HG03135 (cell line): ENCODE results near the gene IL4R.

Experiments used
- ATAC-seq: cut with Tn5 transposase; IDR thresholded peaks from one replicate; pipeline ENCODE4 v1.9.1; 2021; ENCODE audit warnings: mild to moderate bottlenecking, moderate library complexity; ENCODE audit not compliant: unreplicated experiment

Gene IL4R

DNA sequence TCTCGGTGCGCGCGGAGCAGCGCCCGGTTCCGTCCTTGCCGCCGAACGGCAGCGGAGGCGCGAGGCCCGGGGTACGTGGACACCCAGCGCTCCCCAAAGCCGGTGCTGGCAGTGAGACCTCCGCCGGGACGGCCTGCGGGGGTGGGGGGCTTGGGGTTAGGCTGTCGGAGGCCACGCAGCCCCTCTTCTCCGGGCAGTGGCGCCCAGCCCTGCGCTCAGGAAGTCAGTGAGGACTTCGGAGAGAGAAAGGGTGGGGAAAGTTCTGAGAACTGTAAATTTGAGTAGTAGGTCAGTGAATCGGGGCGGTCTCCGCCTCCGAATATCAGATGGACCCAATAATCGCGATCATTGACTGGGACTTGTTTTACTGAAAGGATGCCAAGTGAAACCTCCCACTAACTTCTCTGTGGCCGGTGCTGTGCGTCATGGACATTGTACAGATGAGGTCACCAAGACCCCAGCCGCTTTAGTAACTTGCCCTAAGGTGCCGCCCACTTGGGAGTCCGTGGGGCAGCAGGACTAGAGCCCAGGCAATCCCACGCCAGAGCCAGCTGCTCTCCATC lies 468 bp downstream of the IL4R start:
- peak; percentile 24 for ATAC-seq

DNA sequence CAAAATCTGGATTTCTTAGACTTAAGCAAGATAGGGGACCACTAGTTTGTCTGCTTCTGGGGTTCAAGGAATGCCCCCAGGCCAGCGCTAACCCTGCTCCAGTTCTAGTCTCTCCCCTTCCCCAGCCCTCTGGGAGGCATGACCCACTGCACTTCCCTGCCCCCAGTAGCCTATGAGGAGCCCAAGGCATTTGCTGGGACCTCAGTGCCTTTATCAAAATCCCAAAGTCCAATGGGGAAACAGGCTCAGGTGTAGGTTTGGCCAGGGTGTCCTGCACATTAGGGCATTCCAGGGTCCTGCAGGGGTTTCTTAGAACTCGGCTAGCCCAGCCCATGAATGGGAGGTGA lies 1.2 kb downstream of the IL4R start:
- no peak for ATAC-seq

DNA sequence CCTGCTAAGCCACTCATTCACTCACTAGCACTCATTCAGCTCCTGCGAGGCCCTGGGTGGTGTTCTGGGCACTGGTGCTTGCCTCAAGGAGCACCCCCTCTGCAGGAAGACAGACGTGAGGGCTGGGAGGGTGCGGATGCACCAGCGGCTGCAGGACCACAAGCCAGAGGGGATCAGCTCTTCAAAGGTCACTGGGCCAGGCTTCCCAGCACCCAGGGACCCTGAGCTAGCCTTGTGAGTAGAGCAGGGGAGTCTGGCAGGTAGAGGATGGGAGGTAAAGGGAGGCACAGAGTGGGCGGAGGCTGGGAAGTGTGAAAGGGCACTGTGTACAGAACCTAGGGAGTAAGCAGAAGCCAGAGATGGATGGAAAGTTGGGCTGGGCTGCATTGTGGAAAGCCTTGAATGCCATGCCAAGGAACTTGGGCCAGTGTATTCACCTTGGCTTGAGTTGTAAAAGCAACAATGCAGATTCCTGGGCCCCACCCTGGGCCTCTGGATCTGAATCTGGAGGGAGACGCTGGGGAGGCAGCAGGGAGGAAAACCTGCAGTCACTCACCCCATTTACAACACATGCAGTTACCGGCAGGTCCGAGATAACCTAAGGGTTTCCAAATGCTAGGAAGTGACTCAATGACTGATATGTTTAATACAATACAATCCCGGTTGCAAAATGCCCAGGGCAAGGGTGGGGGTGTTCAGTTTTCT lies 1.7 kb downstream of the IL4R start:
- no peak for ATAC-seq

GRCh38 chr16:27316038-27316680 lies 2.4 kb downstream of the IL4R start:
- ATAC-seq: no peak

GRCh38 chr16:27317320-27317719 lies 3.5 kb downstream of the IL4R start:
- ATAC-seq: no peak

DNA sequence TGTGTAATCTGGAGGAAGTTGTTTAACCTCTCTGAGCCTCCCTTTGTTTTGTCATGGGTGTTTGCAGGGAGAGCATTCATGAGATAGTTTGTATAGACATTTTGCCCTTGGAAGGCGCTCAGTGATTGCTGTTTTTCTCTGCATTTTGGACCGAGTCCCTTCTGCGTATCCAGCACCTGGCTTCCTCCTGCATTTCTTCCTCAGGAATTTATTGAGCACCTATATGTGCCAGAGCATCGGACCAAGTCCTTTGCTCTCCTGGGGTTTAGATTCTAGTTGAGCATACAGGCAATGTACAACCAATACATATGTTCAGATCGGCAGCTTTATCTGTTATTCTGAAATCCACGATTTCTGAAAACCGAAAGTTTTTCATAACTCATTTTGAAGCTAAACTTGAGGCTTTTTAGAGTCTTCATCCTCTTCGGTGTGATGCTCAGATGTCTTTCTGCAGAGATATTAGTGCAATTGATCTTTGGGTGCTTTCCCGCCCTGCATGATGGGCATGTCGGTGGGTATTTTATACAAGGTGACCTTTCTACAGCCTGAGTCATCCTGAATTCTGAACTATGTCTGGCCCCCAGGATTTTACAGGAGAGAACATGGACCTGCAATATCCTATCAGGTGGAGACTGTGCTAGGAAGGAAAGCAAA lies 4.1 kb downstream of the IL4R start:
- no peak for ATAC-seq

DNA sequence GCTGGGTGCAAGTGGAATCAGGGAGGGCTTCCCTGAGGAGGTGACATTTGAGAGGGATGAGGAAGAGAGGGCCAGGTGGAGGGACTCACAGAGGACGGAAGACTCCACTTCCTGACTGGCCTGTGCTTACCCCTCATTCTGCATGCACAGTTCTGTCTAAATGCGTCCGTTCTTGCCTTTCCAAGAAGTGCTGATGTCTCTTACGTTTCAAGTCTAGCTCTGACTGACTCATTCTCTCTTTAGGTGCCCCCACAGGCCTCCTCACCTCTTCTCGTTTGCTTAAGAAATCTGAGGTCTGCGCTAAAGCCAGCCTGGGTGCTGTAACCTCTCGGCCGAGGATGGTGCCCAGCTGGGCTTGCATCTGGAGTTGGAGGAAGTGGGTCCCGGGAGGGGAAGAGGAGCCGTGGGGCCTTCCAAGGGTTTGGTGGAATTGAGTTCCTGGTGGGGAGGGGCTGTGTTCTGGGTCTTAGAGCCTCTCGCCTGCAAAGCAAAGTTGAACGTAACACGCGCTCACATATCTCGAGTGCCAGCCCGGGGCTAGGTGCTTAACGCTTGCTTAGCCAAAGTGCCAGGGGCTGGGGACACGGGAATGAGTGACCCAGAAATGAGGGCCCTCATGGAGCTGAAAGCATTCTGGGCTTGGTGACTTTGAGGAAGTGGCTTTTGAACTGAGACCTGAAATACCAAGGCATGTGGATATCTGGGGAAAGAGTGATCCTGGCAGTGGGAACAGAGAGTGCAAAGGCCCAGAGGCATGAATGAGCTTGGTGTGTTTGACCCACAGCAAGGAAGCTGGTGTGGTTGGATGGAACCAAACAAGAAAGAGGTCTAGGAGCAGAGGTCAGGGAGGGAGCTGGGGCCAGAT lies 4.8 kb downstream of the IL4R start:
- ATAC-seq: no peak

DNA sequence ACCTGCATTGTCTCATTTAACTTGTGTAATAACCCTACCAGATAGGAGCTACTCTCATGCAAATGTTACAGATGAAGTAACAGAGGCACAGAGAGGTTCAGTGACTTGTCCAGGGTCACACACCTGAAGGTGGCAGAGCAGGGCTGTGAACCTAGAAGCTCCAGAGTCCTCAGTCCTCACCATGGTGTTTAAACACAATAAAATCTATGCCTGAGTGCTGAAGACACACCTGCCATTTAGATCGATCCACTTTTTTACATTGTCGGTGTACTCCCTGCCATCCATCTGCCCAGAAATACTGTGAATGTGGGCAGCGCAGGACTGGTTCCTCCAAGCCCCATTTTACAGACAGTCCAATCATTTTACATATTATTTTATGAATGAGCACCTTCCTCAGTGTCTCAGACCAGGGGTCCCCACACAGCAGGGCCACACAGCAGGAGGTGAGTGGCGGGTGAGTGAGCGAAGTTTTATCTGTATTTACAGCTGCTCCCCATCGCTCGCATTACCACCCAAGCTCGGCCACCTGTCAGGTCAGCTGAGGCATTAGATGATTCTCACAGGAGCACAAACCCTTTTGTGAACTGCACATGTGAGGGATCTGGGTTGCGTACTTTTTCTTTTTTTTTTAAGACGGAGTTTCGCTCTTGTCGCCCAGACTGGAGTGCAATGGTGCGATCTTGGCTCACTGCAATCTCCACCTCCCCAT lies 5.6 kb downstream of the IL4R start:
- ATAC-seq: no peak

DNA sequence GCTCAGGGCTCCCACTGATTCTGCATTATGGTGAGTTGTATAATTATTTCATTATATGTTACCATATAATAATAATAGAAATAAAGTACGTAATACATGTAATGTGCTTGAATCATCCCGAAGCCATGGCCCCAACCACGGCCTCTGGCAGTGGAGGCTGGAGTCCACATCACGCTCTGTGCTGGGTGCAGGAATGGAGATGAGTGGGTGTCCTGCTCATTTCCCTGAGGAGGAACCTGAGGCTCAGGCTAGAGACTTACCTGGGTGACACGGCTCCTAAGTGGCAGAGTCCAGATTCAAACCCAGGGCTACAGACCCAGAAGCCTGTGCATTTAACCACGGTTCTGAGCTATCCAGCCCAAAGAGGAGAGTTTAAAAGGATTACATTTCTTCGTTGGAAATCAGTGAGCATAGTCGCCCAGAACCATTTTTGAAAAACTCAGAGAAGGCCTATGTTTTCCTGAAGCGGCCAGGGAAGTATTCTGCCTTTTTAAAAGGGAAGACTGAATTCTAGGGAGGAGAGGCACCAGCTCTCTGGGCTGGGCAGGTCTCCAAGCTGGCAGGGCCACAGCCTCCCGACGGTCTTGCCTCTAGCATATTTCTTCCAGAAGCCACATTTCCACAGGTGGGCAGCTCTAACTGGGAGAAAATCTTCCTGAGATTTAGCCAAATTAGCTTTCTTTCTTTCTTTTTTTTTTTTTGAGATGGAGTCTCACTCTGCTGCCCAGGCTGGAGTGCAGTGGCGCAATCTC lies 6.7 kb downstream of the IL4R start:
- no peak for ATAC-seq

DNA sequence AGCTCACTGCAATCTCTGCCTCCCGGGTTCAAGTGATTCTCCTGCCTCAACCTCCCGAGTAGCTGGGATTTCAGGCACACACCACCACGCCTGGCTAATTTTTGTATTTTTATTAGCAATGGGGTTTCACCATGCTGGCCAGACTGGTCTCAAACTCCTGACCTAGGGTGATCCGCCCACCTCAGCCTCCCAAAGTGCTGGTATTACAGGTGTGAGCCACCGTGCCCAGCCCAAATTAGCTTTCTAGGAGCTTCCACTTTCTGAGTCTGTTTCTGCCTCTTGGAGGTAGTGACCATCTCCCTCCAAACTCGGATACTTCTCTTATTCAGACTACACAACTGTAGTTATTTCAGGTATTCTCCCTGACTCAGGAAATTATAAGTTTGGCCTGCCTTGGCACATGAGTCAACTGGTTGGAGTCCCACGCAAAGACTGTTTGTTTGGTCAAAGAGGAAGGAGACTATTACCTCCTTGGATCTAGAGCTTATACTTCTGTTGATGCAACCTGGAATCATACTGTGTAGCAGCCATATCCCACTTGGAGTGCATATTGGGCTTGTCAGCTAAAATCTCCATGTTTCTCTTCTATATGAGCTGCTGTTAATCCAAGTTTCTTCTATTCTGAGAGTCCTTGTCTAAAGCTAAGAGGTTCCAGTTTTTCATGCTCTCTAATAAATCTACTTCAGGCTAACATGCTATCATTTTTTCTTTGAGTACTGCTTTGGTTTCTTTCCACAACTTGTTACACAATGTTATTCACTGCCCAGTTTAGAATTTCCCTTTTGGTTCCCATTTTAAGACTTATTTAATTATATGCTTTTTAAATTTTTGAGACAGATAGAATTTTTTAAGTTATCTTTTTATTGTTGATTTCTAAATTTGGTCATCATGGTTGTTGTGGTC lies 7.5 kb downstream of the IL4R start:
- no peak for ATAC-seq

GRCh38 chr16:27322858-27323780 lies 9.3 kb downstream of the IL4R start:
- no peak for ATAC-seq

GRCh38 chr16:27323781-27324561 lies 10.2 kb downstream of the IL4R start:
- ATAC-seq: no peak

DNA sequence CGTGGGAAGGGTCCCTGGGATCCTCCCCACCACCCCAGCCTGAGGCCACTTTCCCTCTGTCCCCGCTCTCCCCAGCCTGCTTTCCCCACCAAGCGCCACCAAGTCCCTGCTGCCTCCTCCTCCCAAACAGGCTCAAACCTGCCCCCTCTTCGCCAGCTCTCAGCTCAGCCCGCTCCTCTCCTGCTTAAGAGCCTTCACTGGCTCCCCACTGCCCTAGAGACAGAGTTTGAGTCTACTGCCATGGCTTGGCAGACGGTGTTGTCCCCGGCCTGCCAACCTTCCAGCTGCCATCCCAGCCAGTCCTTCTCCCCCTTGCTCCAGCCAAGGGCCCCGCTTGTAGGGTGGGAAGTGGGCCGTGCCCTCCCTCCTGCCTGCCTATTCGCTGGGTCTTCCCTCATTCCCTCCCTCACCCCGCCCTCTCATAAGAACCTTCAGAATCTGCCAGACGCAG lies 11.1 kb downstream of the IL4R start:
- no peak for ATAC-seq

DNA sequence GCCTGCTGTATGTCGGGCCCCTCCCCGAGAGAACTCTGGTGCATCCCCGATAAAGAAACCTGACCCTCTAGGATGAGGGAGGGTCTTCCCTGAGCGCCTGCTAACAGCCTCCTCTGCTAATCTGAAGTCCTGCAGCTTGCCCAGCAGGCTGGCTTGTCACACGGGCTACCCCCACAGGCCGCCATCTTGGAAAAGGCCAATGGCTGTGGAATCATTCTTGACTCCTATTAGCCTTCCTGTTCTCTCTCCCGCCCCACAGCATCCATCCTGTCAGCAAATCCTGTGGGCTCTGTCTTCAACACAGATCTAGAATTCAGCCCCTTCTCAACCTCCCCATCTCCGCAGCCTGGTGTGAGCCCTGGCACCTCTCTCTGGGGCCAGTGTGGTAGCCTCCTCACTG lies 12.0 kb downstream of the IL4R start:
- ATAC-seq: no peak

GRCh38 chr16:27326251-27326650 lies 12.5 kb downstream of the IL4R start:
- ATAC-seq: no peak

DNA sequence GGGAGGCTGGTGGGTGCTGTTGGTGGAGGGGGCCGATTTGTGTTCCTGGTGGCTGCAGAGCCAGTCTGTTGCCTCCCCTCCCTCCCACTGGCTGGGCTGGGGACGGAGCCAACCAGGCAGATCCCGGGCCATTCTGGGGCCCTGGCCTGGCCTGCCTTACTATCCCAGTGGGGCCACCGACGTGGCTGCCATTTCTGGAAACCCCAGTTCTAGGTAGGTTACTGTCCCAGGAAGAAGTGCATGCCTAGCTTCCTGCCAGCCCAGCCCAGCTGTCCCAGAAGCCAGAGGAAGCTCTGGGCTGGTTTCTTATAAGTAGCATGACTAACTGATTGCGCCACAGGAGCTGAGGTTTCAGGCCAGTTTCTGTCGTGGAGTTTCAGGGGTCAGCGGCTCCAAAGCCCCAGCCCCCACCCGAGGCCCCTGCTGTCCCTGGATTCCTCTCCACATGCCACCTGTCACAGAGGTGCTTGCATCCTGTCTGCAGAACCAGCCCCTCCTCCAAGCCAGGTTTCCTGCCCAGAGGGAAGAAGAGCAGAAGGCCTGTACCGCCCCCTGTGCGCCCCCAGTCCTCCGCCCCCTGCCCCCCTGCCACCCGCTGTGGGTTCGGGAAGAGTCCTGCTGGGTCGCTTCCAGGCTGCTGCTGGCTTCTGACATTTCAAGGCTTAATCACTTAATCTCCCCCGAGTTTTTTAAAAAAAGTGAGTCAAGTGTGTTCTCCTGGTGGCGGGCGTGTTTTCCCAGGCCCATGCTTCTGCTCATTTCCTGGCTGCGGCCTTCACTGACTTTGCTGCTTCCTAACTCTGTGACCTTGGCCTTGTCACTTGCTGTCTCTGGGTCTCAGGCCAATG lies 13.2 kb downstream of the IL4R start:
- ATAC-seq: no peak
